Posterior cingulate gyrus (tissue), 11 donors: Measurements from ENCODE around the gene CD34.
"Not testable (repeated sequence)": the region's sequence is repeated elsewhere in the genome, so short reads cannot be mapped to it uniquely, and the experiment has no call there.

ENCODE experiments used
- DNase-seq, 10 donors: peaks; one replicate each; pipeline versions ENCODE4 v3.0.0 to v3.0.0-alpha.2; 2020 to 2021; ENCODE audit warnings: mixed read lengths in 3 of 10
- intact Hi-C: fragments of 100-400 bp; cut with DNase I; formaldehyde crosslinking; loops from one replicate; pipeline ENCODE4 v1.15.1; 2023

Gene CD34

GRCh38 chr1:207878939-207879338 is 32.0 kb downstream of the CD34 start:
- DNase-seq = no peak
- intact Hi-C loops = no loop called here

GRCh38 chr1:207877914-207878313 is 33.0 kb downstream of the CD34 start:
- DNase-seq, intact Hi-C loops: not testable (repeated sequence)

GRCh38 chr1:207876131-207876530 is 34.8 kb downstream of the CD34 start:
- DNase-seq = no peak

GRCh38 chr1:207875532-207875931 is 35.4 kb downstream of the CD34 start:
- intact Hi-C loops = no loop called here
- no peak for DNase-seq

More at GRCh38 chr1:207876131-207876530, 34.8 kb downstream of the CD34 start:
- intact Hi-C loops = no loop called here

GRCh38 chr1:207873055-207873890 is 37.7 kb downstream of the CD34 start:
- DNase-seq = no peak
- intact Hi-C loops = no loop called here

- DNase-seq = no peak
- intact Hi-C loops = no loop called here
These were observed 38.3 kb downstream of the CD34 start for GRCh38 chr1:207872621-207873020.

- intact Hi-C loops = no loop called here
- no peak for DNase-seq
These were observed 39.7 kb downstream of the CD34 start for GRCh38 chr1:207871117-207871649.

- intact Hi-C loops = no loop called here
- DNase-seq = no peak
These were observed 40.5 kb downstream of the CD34 start for GRCh38 chr1:207870306-207871031.

- DNase-seq = no peak
- intact Hi-C loops = loop anchor here (2.0 to 10.0 kb wide), 3 partner anchors 39 to 118 kb away; partner anchors contain the start of gene CD46
These were observed 41.1 kb downstream of the CD34 start for GRCh38 chr1:207869859-207870258.

- peak; percentile 65 to 97 (median 76) for DNase-seq
These were observed 41.9 kb downstream of the CD34 start for GRCh38 chr1:207868774-207869721.

GRCh38 chr1:207868251-207868773 is 42.6 kb downstream of the CD34 start:
- DNase-seq = peak in 4 of 10 donors; percentile 28 to 85 (median 60)
- intact Hi-C loops = loop anchor here (2.0 to 10.0 kb wide), 3 partner anchors 38 to 116 kb away; partner anchors contain the start of gene CD46

More at GRCh38 chr1:207868774-207869721, 41.9 kb downstream of the CD34 start:
- intact Hi-C loops = loop anchor here (2.0 to 10.0 kb wide), 3 partner anchors 38 to 117 kb away; partner anchors contain the start of gene CD46

- intact Hi-C loops = loop anchor here (2.0 to 10.0 kb wide), 3 partner anchors 37 to 115 kb away; partner anchors contain the start of gene CD46
- DNase-seq = peak in 9 of 10 donors; percentile 17 to 94 (median 48)
These were observed 43.5 kb downstream of the CD34 start for GRCh38 chr1:207867136-207868109.

GRCh38 chr1:207866471-207867135 is 44.3 kb downstream of the CD34 start:
- intact Hi-C loops = loop anchor here (5.0 to 10.0 kb wide), 2 partner anchors 52 to 114 kb away; partner anchors contain the start of gene CD46

GRCh38 chr1:207863893-207864535 is 46.9 kb downstream of the CD34 start:
- intact Hi-C loops = loop anchor here (10.0 kb wide), 1 partner anchor 49 kb away; no protein-coding TSS in a partner anchor
- peak in 1 of 10 donors; percentile 15 for DNase-seq

More at GRCh38 chr1:207866471-207867135, 44.3 kb downstream of the CD34 start:
- DNase-seq = peak in 7 of 10 donors; percentile 23 to 90 (median 58)

- intact Hi-C loops = loop anchor here (10.0 kb wide), 1 partner anchor 48 kb away; no protein-coding TSS in a partner anchor
- DNase-seq = no peak
These were observed 48.6 kb downstream of the CD34 start for GRCh38 chr1:207862241-207862787.

GRCh38 chr1:207861442-207862177 is 49.3 kb downstream of the CD34 start:
- DNase-seq = peak in 1 of 10 donors; percentile 15
- intact Hi-C loops = loop anchor here (10.0 kb wide), 1 partner anchor 47 kb away; no protein-coding TSS in a partner anchor
